Activated T-helper 1 cell treated with Interleukin-2 at 50 U/mL for 16 hours (primary cell): ENCODE measurements around the gene GUSB.
"Not testable (repeated sequence)": the region's sequence is repeated elsewhere in the genome, so short reads cannot be mapped to it uniquely, and the experiment has no call there.

ENCODE experiments used
- DNase-seq: peaks from one replicate; pipeline ENCODE4 v3.0.0-alpha.2; 2020; ENCODE audit warnings: low read depth

Gene GUSB

DNA sequence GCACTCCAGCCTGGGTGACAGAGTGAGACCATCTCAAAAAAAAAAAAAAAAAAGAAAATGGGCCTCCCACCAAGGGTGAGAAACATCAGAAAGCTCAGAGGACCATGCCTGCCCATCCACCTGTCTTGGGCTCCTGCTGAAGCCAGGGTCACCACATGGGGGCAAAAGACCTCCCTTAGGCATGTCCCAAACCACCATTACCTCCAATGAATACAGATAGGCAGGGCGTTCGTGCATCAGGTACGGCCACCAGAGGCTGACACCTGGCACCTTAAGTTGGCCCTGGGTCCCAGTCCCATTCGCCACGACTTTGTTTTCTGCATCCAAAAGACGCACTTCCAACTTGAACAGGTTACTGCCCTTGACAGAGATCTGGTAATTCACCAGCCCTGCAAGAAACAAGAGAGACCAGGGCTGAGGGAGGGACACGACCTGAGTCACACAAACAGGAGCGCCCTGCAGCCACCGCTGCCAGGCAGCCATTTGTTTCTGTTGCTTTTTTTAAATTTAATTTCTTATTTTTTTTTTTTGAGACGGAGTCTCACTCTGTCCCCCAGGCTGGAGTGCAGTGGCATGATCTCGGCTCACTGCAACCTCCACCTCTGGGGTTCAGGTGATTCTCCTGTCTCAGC, 6.1 kb downstream of the GUSB start:
- DNase-seq, result no peak

DNA sequence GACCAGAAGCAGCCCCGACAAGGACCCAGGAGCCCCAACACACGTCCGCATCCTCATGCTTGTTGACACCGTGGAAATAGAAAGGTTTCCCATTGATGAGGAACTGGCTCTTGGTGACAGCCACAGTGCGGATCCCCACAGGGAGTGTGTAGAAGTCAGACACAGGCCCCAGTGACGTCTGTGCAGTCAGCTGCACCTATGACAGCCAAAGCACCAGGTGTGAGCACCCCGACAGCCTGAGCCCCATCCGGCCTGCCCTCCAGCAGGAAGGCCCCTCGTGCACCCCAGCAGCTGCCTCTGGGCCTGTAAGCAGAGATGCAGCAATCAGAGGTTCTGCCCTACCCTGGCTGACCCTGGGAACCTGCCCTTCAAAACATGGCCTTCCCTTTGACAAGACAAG, 7.1 kb downstream of the GUSB start:
- DNase-seq, result no peak

DNA sequence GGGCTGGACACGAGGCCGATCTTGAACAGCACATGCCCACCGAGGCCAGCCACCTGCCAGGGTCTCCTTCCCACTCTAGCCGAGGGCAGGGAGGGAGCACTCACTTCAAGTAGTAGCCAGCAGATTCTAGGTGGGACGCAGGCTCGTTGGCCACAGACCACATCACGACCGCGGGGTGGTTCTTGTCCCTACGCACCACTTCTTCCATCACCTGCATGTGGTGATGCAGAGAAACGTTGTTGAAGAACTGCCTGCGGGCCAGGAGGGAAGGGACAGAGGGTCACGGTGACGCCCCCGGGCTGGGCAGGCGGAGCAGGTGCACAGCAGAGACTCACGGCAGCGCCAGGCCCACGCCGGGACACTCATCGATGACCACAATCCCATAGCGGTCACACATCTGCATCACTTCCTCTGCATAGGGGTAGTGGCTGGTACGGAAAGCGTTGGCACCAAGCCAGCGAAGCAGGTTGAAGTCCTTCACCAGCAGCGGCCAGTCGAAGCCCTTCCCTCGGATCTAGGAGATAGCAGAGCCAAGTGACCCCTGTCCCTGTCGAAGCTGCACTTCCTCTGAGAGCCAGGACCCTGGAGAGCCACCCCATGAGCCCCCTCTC, 7.7 kb downstream of the GUSB start:
- DNase-seq, result no peak

DNA sequence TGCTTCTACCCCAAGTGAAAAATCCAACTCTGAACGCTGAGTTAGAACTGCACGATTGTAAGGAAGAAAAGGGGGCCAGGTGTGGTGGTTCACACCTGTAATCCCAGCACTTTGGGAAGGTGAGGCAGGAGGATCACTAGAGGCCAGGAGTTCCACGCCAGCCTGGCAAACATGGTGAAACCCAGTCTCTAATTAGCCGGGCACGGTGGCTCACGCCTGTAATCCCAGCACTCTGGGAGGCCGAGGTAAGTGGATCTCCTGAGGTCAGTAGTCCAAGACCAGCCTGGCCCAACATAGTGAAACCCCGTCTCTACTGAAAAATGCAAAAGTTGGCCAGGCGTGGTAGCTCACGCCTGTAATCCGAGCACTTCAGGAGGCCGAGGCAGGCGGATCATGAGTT, 9.0 kb downstream of the GUSB start:
- no peak for DNase-seq

DNA sequence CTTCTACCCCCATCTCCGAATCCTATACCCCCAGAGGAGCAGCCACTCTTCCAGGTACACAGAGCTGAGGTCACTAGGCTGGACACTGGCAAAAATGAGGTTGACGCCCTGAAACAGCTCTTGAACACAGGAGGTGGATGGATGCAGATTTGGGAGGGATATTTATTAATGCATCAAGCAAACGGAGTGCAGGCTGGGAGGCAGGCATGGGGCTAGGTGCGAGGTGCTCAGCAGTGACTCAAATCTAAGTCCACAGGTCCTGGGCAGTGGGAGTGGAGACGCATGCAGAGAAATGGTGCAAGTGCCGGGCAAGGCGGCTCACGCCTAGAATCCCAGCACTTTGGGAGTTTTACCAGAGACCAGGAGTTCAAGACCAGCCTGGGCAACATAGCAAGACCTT, 11.0 kb downstream of the GUSB start:
- no peak for DNase-seq

DNA sequence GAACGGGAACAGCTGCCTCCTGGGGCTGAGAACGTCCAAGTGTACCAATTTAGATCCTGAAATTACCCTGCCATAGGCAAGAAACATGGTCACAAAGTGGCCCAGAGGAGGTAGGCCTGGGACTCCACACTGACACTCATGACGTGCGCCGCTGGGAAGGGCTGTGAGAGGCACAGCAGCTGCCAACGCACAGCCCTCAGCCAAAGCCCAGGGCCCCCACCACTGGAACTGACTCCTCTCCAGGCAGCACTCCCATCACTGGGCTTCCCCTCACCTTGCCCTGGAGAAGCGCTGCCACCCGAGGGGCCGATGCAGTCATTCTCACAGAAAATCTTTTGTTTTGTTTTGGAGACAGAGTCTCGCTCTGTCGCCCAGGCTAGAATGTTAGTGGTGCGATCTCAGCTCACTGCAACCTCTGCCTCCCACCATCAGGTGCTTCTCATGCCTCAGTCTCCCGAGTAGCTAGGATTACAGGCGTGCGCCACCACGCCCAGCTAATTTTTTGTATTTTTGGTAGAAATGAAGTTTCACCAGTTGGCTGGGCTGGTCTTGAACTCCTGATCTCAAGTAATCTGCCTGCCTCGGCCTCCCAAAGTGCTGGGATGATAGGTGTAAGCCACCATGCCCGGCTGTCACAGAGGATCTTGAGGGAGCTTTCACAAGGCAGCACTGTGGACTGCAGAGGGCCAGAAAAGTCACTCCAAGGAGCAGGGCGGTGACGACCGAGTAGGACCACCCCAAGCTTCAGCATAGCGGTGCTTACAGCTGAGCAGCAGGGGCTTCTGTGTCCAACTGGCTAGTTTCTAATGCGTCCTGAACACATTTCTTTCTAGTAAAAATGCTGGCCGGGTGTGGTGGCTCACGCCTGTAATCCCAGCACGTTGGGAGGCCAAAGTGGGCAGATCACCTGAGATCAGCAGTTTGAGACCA, 13.5 kb downstream of the GUSB start:
- DNase-seq, result no peak

DNA sequence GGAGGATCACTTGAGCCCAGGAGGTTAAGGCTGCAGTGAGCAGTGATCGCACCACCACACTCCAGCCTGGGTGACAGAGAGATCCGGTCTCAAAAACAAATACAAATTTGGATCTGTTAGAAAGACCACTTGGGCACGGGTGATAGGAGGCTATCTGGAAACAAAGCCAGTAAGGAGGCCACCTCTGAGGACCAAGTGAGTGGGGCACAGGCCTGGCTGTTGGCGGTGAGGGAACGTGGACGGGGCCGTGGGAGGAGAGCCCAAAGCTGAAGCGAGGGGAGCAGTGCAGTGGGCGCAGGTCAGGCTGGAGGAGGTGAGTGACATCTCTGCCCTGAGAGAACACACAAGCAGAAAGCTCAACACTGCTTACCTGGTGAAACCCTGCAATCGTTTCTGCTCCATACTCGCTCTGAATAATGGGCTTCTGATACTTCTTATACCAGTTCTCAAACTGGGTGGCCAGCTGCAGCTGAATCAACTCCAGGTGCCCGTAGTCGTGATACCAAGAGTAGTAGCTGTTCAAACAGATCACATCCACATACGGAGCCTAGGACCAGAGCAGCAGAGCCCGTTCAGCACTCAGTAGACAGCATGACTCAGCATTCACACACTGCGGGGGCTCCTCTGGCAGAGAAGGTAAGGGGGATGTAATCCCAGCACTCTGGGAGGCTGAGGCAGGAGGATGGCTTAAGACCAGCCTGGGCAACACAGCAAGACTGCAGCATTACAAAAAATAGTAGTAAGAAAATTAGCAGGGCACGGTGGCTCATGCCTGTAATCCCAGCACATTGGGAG, 14.5 kb downstream of the GUSB start:
- no peak for DNase-seq

DNA sequence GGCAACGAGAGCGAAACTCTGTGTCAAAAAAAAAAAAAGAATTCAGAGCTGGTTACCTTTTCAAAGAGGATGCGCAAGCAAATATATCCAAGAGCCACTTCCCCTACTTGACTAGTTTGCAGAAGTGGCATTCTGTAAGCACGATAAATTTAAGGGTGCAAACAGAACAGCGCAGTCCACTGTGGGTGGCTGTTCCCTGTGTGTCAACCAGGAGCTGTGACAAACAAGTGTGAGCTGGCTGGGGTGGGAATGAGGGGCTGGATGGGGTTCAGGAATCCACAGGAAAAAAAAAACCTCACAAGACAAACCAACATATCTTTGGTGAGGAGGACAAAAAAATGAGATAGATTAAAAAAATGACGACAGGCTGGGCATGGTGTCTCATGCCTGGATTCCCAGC, 15.9 kb downstream of the GUSB start:
- DNase-seq, result no peak

DNA sequence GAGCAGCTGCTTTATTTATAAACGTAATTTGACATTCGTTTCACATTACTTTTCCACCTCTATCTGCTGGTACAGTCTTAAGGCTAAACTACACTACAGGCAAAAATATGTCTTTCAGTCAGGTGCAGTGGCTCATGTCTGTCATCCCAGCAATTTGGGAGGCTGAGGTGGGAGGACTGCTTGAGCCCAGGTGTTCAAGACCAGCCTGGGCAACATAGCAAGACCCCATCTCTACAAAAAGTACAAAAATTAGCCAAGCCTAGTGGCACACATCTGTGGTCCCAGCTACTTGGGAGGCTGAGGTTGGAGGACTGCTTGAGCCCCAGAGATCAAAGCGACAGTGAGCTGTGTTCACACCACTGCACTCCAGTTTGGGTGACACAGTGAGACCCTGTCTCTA, 17.3 kb downstream of the GUSB start:
- not testable (repeated sequence) for DNase-seq

DNA sequence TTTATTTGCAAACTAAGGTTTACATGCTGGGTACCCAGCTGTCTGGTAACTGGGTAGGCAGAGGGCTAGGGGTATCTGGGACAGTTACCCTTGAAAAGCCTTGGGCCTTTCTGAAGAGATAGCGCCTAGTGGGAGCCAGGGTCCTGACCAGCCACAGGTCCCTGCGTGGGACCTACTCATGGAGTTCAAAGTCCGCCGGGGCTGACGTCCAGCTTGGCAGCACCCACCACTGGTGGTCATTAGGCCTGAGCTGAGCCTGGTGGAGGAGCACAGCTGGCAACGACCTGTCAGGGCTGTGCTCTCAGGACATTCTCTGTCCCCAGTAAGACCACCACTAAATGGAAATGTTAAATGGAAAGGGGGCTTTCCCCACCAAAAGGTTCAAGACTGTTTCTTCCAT, 20.0 kb downstream of the GUSB start:
- no peak for DNase-seq

DNA sequence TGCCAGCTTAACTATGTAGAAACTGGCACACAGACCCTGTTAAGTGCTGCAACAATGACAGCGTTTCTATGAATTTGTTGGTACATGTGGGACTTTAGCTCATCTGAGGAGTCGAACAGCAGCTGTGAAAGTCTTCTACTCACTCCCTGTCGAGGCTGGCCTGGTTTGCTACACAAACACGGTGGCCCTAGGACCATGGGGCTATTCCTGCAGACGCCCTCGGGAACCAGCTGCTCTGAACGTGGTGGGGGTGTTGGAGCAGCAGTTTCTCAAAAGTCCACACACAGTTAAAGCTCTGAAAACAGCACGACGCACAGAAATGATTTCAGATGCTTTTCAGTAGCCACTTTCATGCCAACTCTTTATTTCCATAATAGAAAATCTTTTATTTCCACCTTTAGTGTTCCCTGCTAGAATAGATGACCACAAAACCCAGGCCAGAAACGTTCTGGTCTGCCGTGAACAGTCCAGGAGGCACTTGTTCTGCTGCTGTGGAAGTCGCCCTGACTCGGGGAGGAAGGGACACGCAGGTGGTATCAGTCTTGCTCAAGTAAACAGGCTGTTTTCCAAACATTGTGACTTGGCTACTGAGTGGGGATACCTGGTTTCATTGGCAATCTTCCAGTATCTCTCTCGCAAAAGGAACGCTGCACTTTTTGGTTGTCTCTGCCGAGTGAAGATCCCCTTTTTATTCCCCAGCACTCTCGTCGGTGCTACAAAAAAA, 21.5 kb downstream of the GUSB start:
- DNase-seq, result no peak

DNA sequence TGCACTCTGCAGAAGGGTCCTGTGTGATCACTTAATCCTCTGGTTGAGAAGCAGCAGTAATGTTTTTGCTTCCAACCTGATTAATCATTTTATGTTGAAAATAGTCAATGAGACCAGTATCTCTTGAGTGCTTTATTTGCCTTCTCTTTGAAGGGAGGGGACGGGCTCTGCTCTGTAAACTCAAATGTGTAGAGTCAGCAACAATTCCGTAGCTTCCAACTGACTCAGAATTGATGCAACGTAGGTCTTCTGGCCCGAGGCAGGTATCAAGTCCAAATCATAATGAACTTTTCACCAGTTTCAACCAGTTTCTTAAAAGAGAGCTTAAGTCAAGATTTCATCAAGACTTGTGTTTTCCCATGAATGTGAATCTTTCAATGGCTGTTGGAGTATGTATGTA, 26.3 kb downstream of the GUSB start:
- DNase-seq, result no peak

DNA sequence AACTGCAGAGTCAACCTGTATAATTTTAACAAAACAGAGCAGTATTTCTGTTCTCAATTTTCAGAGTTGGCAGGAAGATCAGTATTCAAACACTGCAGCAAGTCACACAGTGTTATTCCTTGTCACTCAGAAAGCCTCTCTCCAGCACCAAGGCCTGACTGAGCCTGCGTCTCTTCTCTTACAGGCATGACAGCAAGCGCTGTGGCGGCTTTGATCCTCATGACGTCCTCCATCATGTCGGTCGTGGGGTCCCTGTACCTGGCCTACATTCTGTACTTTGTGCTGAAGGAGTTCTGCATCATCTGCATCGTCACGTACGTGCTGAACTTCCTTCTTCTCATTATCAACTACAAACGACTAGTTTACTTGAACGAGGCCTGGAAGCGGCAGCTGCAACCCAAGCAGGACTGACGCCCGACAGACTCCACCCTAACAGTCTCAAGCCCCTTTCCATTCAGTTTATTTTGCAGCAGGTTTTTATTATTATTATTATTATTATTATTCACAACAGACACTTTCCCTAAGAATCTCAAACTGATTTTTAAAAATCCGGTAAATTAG, 28.0 kb downstream of the GUSB start:
- DNase-seq, result no peak

DNA sequence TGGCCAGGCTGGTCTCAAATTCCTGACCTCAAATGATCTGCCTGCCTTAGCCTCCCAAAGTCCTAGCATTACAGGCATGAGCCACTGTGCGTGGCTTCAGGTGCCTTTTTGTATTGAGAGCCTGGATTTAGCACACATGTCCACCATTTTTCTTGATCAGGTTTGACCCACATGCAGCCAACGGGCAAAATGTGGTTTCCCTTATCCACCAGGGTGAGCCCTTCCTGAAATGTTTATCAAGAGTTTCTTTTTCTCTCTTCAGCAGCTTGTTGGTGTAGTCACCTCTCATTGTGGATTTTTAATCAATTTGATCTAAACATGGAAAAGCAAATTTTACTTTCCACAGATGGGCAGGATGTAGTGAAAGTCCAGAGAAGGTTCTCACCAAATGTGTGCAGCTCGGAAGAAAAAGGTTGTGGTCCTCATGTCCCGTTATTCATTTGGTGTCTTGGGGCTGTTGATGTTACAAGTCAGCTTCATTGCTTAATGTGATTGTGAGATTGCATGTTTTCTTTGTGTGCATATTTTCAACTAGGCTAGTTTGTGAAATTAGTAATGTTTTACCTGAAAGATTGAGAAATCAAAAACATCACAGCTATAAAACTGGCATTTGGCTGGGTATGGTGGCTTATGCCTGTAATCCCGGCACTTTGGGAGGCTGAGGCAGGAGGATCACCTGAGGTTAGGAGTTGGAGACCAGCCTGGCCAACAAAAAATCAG, 28.9 kb downstream of the GUSB start:
- DNase-seq, result no peak

DNA sequence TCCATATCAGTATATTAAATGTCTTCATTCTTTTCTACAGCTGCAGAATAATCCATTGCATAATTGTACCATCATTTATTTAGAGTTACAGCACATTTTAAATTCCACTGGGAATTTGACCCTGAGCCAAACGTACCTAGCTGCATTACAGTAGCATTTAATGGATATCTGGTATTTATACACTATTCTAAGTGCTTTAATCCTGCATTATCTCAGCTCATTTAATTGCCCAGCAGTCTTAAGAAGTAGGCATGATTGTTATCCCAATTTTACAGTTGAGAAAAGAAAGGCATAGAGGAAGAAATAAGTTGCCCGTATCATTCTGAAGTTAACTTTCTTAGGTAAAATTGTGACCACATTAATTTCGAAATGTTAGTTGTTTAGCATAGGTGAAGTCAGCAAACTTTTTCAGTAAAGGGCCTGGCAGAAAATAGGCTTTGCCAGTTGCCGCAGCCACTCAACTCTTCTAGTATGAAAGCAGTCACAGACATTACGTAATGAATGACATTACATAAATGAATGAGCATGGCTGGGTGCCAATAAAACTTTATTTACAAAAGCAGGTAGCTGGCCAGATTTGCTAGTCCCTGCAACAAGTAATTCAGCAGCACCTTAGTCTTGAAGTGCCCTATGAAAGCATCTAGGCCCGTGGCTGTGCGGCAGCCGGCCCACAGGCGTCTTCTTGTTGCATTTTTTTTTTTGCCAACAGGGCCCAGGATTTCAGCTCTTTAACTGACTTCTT, 30.0 kb downstream of the GUSB start:
- no peak for DNase-seq

DNA sequence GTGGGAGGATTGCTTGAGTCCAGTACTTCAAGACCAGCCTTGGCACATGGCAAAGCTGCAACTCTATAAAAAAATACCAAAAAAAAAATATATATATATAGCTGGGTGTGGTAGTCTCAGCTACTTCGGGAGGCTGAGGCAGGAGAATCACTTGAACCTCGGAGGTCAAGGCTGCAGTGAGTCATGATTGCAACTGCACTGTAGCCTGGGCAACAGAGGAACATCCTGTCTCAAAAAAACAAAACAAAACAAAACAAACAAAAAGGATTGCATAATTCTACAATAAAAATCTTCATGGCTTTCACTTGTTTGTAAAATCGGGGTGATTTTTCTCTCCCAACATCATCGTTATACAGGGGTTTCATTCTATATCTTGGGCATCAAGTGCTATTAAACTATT, 35.1 kb downstream of the GUSB start:
- no peak for DNase-seq

DNA sequence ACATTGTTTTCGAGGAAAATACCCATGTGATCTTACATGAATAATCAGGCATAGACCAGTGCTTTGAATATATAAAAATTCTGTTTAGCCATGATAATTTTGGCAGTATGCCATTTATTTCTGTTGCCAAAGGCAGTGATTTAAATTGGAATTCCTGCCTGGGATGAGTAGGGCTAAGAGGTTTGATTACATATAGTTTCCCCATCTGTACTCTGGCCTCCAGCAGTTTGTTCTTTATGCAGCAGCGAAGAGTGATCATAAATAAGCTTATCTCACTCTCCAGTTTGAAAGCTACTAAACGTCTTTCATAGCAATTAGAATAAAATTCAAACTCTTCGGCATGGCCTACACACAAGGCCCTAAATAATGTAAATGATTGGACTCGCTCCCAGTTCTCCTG, 36.2 kb downstream of the GUSB start:
- not testable (repeated sequence) for DNase-seq

DNA sequence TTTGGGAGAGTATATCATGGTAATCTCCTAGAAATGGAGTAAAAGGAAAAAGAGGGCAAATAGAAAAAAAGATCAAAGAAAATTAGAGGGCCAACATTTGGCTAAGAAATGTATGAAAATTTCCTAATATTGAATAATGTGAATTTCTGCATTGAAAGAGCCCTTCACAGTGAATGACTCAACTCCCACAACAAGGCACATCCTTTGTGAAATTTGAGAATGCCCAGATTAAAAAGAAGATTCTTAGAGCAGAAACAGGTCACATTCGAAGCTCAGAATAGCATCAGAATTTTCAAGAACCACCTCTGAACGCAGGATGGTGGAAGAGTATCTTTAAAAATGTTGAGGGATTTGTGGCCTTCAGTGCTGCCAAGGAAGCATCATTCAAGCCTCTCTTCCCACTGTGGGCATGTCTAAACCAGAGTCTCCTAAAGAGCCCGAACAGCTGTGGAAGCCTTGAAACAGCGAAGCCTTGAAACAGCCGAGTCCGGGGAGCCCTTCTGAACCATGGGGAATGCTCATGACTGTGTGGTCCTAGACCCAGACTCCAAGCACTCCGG, 43.6 kb downstream of the GUSB start:
- DNase-seq, result no peak

DNA sequence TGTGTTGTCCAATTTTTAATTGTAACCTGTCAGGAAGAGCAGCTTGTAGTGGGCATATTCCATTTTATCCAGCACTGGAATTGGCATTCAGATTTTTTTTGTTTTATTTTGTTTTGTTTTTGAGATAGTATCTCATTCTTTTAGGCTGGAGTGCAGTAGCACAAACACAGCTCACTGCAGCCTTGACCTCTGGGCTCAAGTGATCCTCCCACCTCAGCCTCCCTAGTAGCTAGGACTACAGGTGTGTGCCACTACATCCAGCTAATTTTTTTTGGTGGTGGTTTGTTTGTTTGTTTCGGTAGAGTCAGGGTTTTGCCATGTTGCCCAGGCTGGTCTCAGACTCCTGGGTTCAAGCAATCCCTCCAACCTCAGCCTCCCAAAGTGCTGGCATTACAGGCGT, 44.7 kb downstream of the GUSB start:
- DNase-seq, result no peak

DNA sequence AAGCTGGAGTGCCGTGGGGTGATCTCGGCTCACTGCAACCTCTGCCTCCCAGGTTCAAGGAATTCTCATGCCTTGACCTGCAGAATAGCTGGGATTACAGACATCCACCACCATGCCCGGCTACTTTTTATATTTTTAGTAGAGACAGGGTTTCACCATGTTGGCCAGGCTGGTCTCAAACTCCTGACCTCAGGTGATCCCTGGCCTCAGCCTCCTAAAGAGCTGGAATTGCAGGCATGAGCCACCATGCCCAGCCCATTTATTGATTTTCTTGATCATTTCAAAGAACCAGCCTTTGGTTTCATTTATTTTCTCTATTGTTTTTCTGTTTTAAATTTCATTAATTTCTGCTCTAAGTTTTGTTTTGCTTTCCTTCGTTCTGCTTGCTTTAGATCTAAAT, 50.3 kb downstream of the GUSB start:
- DNase-seq, result no peak
